ENCODE data around the gene MED23.
A peak's percentile ranks its signal among the peaks of the same experiment; 100 is the strongest.

The MED23 gene, protein sequence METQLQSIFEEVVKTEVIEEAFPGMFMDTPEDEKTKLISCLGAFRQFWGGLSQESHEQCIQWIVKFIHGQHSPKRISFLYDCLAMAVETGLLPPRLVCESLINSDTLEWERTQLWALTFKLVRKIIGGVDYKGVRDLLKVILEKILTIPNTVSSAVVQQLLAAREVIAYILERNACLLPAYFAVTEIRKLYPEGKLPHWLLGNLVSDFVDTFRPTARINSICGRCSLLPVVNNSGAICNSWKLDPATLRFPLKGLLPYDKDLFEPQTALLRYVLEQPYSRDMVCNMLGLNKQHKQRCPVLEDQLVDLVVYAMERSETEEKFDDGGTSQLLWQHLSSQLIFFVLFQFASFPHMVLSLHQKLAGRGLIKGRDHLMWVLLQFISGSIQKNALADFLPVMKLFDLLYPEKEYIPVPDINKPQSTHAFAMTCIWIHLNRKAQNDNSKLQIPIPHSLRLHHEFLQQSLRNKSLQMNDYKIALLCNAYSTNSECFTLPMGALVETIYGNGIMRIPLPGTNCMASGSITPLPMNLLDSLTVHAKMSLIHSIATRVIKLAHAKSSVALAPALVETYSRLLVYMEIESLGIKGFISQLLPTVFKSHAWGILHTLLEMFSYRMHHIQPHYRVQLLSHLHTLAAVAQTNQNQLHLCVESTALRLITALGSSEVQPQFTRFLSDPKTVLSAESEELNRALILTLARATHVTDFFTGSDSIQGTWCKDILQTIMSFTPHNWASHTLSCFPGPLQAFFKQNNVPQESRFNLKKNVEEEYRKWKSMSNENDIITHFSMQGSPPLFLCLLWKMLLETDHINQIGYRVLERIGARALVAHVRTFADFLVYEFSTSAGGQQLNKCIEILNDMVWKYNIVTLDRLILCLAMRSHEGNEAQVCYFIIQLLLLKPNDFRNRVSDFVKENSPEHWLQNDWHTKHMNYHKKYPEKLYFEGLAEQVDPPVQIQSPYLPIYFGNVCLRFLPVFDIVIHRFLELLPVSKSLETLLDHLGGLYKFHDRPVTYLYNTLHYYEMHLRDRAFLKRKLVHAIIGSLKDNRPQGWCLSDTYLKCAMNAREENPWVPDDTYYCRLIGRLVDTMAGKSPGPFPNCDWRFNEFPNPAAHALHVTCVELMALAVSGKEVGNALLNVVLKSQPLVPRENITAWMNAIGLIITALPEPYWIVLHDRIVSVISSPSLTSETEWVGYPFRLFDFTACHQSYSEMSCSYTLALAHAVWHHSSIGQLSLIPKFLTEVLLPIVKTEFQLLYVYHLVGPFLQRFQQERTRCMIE (N-terminal part only)

DNA sequence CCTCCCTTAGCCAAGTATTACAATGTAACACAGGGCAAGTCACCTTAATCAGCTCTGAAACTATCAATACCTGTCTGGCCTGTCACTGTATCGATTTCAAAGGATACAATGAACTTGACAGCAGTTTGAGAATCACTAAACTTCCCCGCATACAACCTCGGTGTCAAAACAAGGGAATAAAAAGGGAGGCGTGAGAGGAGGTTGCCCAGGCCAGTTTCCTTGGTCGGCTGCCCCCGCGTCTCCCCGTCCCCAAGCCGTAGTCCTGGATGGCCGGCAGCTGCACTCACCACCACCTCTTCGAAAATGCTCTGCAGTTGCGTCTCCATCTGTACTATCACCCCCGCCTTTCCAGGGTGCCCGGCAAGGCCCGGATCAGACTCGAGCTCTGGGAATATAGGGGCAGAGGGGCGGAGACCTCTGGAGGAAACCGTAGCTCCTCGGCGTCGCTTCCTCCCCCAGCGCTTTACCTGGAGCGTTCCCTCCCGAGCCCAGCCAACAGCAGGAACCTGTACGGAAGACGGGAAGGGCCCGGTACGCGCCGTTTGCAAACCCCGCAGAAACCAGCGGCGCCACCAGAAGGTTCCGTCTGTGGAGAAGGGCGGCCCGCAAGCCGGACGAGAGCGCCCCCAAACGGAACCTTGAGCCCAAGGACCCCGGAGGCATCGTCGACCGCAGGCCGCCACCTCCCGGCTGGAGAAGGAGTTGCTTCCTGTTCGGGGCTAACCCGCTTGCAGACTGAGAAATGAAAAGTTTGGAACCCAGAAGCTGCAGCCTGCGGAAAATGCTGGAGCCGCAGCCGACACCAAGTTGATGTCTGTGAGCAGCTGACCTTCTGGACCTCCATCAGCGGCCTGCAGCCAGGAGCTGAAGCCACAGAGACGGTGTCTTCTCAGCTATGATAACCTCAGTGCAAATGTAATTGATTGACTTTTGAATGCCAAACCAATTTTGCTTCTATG lies at the start of gene MED23:
MED23 (minus strand) TSS at position 519 of the 959 bp plus-strand sequence; CDS start at position 326, 193 bp downstream.
- peak; percentile 67 for DNase-seq

DNA sequence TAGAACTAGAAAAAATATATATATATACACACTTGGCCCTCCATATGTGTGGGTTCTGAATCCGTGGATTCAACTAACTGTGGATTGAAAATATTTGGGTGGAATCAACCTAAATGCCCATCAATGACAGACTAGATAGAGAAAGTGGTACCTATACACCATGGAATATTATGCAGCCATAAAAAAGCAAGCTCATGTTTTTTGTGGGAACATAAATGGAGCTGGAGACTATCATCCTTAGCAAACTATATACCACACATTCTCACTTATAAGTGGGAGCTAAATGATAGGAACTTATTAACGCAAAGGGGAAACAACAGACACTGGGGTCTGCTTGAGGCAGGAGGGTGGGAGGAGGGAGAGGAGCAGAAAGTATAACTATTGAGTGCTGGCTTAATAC lies 45.1 kb upstream of the MED23 start:
- no peak for DNase-seq

DNA sequence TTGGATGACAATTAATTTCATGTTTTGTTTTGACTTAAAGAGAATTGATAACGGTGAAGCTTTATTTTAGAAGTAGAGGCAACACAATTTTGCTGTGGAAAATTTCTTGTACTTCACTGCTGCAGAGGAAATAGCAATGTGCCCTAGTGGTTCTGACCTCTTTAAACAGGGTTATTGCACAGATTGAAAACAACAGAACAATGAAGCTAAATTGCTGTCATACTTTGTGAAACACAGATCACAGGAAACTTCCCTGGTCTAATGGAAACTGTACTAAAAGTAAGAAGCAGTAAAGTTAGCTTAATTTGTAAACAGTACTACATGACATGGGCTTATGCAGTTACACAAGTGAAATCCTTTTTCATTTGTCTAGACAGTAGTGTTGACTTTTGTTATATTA lies 41.8 kb upstream of the MED23 start:
- DNase-seq, result no peak

DNA sequence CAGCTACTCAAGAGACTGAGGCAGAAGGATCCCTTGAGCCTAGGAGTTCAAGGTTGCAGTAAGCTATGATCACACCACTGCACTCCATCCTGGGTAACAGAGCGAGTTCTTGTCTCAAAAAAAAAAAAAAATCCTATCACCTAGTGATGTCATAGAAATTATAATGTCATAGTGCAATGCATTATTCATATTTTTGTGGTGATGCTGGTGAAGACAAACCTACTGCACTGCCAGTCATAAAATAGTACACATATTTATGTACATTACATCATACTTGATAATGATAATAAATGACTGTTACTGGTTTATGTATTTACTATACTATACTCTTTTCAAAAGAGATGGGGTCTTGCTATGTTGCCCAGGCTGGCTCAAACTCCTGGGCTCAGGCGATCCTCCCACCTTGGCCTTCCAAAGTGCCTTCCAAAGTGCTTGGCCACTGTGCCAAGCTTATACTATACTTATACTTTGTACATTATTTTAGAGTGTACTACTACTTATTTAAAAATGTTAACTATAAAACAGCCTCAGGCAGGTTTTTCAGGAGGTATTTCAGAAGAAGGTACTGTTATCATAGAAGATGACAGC lies 35.6 kb upstream of the MED23 start:
- no peak for DNase-seq

DNA sequence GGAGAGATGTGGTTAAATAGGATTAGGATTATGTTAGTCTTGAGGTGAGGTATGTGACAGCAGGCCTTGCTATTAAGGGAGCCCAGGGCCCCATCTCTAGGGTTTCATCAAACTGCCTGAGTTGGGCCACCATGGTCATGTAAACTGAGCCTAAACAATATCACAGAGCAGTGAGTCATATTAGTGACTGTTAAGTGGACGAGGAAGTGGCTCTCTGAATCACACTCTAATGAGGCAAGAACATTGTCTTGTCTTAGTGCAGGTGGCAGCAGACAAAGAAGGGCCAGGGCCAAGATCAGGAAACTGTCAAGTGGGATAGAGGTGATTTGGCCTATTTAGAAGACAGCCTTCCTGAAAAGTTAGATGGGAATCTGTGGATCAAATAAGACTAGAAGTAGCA lies 32.2 kb upstream of the MED23 start:
- DNase-seq, result no peak

DNA sequence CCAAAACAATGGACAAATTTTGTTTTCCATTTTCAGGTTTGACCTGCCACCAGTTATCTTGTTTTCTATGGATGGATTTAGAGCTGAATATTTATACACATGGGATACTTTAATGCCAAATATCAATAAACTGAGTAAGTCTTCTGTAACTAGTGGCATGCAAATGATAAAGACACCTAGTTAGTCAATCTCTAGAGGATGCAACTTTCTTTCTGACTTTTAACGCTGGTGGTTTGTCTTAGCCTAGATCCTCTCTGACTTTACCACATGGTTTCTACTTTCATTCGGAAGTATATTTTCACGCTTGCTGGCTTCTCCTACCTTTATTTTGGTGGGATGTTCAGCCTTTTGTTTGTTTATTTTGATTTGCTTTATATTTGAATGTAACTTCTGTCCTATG lies 30.2 kb upstream of the MED23 start:
- no peak for DNase-seq

DNA sequence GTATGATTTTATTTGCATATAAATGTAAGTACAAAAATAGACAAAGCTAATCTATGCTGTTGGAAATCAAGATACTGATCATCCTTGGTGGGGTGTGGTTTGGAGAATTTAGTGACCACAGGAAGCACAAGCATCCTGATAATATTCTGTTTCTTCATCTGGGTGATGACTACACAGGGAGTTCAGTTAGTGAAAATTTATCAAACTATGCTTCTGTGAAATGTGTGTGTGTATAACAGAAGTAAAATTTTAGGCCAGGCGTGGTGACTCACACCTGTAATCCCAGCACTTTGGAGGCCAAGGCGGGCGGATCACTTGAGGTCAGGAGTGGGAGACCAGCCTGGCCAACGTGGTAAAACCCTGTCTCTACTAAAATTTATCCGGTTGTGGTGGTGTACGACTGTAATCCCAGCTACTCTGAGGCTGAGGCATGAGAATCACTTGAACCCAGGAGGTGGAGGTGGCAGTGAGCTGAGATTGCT lies 29.6 kb upstream of the MED23 start:
- DNase-seq, result no peak

DNA sequence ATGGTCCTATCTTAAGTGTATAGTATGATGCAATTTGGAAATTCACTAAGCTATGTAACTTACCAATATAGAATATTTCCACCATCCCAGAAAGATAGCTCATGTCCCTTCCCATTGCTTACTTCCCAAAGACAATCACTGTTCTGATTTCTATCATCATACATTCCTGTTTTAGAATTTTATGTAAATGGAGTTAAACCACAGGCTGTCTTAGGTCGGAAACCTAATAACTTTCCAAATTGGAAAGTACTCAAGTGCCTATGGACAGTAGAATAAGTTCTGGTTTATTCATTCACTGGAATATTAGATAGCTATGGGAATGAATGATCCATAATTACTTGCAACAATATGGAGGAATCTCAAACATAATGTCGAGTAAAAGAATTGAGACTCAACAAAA lies 29.2 kb upstream of the MED23 start:
- no peak for DNase-seq

DNA sequence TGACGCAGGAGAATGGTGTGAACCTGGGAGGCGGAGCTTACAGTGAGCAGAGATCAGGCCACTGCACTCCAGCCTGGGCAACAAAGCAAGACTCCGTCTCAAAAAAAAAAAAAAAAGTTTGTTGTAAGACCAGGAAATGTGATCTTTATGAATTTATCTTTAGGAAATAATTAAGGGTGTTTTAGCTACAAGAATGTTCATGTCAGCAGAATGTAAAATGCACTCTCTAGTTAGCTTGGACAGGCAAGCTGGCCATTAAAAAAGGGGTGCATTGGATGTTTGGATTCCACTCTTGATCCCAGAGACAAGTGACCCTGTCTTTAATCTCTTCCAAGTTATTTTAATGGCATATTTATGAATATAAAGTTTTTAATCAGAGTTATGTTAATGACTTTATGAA lies 28.6 kb upstream of the MED23 start:
- DNase-seq, result no peak

DNA sequence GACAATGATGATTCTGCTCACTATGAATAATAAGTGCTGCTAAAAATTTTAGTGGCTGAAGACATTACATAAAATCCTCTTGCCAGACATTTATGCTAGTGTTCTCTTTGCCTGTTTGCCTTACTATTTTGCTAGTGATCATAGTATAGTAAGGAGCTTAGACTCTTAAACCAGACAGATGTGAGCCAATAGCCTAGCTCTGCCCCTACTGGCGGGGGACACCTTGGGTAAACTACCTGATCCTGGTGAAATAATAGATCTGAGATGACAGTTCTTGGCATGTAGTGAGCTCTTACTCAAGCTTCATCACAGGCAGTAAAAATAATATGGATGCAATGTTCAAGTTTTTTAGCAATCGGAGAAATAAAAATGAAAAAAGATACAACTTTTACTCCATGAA lies 27.9 kb upstream of the MED23 start:
- DNase-seq, result no peak

DNA sequence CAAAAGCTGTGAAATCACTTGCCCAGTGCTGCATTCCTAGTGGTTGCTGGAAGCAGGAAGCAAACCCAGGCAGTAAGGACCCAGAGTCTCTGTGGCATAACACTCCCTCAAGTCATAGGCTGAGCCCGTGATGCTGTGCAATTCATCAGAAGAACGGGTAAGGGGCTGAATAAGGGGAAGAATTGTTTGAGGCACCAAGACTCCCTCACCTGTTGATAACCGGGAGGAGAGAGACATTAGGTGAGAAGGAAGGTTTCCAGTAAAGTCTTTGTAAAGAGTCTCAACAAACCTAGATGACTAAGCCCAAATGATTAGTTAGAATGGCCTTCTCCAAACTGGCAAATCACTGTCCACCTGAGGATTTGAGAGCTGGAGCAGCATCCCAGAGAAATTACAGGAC lies 27.3 kb upstream of the MED23 start:
- no peak for DNase-seq

DNA sequence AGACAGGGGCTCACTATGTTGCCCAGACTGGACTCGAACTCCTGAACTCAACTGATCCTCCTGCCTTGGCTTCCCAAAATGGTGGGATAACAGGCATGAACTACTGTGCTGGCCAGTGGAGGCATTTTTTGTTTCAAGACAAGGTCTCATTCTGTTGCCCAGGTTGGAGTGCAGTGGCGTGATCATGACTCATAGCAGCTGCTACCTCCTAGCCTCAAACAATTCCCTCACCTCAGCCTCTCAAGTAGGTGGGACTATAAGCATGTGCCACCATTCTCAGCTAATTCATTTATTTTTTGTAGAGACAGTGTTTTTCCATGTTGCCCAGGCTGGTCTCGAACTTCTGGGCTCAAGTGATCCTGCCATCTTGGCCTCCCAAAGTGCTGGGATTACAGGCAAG lies 26.3 kb upstream of the MED23 start:
- no peak for DNase-seq

DNA sequence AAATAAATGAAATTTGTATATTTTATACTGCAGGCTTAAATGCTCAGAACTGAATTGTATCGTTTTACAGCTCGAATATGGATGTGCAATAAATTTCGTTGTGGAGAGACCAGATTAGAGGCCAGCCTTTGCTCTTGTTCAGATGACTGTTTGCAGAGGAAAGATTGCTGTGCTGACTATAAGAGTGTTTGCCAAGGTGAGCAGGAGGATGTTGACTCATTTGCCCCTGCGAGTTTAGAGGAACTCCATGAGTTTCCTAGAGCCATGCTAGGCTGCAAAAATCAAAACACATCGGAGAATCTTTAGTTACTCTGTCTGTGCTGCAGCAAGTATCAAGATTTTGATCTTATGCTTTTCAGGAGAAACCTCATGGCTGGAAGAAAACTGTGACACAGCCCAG lies 24.4 kb upstream of the MED23 start:
- peak; percentile 4 for DNase-seq

DNA sequence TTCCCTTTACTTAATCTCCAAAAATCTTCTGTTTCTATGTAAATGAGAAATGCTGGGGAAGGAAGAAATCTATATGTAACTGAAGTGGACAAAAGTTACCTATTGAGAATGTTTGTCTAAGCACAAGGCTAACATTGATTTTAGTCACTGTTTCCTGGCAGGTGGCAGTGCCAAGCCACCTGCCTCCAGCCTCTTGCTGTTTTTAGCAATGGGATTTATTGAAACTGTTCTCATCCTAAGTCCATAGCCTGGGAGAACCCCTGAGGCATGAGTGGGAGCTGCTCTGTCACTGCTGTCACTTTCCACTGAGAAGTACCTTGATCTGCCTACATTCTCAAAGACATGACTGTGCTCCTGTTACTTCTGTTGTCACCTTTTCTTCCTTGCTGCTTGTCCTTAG lies 23.7 kb upstream of the MED23 start:
- DNase-seq, result peak; percentile 73

DNA sequence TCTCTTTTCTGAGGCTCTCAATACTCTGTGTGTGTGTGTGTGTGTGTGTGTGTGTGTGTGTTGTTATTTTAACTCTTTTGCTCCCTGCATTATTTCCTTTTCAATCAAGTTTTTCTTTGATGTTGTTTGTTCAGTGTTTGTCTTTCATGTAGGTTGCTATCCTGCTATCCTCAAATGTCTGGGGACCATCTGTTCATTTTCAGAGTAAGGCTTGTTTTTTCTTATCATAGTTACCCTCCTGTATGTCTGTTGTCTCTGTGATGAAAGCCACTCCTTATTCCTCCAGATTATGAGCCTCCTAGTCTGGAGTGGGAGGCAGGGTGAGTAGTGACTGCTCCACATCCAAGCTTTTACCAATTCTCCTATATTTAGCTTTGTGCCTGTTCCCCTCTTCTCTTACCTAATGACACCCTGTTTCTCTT lies 18.2 kb upstream of the MED23 start:
- DNase-seq, result no peak

DNA sequence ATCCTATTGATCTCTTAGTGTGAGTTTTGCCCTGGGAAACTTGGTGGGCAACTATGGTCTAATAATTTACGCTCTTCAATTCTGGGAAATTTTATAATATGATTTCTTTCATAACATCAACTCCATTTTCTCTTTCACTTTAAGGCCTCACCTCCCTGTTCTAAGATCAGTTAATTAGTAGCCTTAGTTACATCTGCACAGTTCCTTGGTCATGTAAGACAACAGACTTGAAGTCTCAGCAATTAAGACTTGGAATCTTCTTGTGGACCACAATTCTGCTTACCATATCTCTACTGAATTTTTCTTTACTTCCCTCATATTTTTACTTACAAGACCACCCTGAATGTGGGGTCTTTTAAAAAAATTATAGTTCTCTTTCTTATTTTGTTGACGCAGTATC lies 17.8 kb upstream of the MED23 start:
- no peak for DNase-seq

DNA sequence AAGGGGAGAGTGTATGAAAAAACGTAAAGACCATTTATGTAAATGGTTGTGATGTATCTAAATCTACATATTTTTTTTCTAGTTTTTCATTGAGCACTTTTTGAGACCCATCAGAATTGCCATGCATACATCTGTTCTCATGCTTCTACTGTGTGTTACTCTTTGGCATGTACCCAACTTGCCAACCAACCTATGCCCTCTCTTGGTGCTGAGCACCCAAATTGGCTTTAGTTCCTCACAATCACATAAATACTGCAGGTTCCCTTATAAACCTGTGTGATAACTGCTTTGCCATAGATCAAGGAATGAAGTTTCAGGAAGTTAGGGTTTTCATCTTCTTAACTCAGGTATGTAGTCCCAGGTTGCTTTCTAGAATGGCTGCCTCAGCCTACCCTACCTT lies 16.9 kb upstream of the MED23 start:
- DNase-seq, result no peak

DNA sequence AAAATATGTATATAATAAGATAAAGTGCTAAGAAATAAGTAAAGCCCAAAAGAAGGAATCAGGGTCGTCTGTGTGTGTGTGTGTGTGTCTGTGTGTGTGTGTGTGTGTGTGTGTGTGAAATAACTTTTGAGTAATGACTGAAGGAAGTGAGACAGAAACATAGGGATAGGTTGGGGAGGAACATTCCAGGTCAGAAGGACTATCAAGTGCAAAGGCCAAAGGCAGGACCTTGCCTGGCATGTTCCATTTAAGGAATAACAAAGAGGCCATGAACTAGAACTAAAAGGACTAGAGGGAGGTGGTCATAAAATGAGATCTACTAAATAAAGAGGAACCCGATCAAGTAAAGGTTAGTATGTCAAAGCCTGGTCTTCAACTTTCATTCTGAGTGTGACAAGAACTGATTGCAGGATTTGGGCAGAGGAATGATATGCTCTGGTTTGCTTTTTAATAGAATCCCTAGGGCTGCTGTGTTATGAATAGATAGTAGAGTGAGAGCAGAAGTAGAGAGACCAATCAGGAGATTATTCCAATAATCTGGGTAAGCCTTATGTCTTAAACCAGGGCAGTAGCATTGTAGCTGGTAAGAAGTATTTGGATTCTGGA lies 15.9 kb upstream of the MED23 start:
- no peak for DNase-seq

DNA sequence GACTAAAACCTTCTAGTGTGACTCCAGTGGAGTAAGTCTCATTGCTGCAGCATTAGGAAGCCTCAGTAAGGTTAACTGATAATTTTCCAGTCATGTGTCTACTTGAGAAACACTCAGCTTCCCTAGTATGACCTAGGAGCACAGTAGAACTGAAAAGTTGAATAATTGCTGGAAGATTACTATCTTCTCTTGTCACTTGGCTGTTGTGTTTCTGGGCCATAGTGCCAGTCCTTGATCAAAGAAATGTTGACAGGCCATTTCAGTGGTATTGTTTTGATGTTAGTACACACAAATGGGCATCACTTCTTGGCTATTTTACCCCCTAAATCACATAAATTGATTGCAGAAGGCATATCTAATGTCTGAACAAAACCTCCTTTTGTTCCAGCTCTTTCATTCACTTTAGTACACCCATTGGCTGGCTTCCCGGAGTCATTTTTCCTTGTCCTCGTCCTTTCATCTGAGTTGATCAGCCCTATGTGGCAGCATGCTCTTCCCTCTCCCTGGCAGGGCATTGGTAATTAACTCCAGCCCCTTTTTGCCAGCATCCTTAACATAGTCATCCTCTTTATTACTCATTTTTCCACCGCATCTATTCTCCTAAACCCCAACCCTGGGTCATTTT lies 15.1 kb upstream of the MED23 start:
- DNase-seq, result peak; percentile 87

DNA sequence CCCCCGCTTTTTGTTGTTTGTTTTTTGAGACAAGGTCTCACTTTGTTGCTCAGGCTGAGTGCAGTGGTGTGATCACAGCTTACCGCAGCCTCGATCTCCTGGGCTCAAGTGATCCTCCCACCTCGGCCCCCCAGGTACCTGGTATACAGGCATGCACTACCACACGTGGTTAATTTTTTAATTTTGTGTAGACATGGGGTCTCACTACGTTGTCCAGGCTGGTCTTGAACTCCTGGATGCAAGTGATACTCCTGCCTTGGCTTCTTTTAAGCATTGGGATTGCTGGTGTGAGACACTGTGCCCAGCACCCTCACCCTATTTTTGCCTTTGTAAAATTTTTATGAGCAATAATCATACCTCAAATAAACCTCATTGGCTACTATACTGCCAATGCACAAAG lies 14.5 kb upstream of the MED23 start:
- DNase-seq, result no peak

DNA sequence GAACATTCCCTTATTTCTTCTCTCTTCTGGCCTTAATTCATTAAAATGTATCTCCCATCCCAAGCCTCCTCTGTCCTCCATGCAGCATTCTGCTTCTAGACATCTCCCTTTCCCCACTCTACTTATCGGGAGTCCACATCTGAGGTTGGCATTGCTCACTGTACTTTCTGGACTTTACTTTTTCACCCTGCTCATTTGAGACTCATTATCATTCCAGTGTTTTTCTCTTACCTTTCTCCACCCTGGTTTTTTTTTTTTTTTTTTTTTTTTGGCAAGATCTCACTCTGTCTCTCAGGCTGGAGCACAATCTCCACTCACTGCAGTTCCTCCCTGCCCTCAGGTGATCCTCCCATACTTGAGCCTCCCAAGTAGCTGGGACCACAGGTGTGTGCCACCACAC lies 13.5 kb upstream of the MED23 start:
- DNase-seq, result no peak
